ENCODE measurements around the gene FGF18. TPM values are rescaled to one million over a fixed set of nuclear protein-coding genes. Genes with fewer than 3 reads are reported as not detected.

Gene FGF18
- total and polyA plus RNA-seq, 2 of the 4 experiments (the other 2 are of a cell fraction) = 0.15 TPM; not detected in 1

GRCh38 chr5:171459839-171460238, 40.4 kb downstream of the FGF18 start:
- no peak overlapping the region for H3K56ac ChIP-seq (ENCODE audit: extremely low read depth, insufficient read depth, low read length)
- no TSS peak for BruUV-seq (replicated peaks)
- TF ChIP-seq ELK1 (IDR thresholded peaks at IDR 0.05; ENCODE audit: borderline replicate concordance, low read depth, low read length) (no peak), CHD1 (IDR thresholded peaks at IDR 0.05; ENCODE audit: low read depth, low read length) (no peak), MAFK (IDR thresholded peaks at IDR 0.05; ENCODE audit: low read depth, low read length) (no peak), RCOR1 (IDR thresholded peaks at IDR 0.05; ENCODE audit: insufficient replicate concordance, low read length) (no peak), CTCF (conservative IDR thresholded peaks at IDR 0.05; ENCODE audit: low read depth, low read length) (no peak), POLR2A (IDR thresholded peaks at IDR 0.05; ENCODE audit: low read depth, low read length) (no peak), MXI1 (IDR thresholded peaks at IDR 0.05; ENCODE audit: borderline replicate concordance, low read depth, low read length) (no peak), NFE2L2 (IDR thresholded peaks at IDR 0.05; ENCODE audit: low read depth, low read length) (no peak), USF2 (IDR thresholded peaks at IDR 0.05; ENCODE audit: low read depth, low read length) (no peak), CEBPB (IDR thresholded peaks at IDR 0.05; ENCODE audit: low read depth, low read length) (no peak)
- no peak overlapping the region for H3K9ac ChIP-seq (ENCODE audit: low read depth, low read length)
- POLR2A ChIA-PET (ENCODE audit: unreplicated experiment) = no interaction called here
- H3K23ac ChIP-seq (ENCODE audit: low read depth, low read length) = no peak overlapping the region
- H3K14ac ChIP-seq (replicated peaks; ENCODE audit: low read depth, low read length) = no peak overlapping the region
- H3K9me3 ChIP-seq (ENCODE audit: control insufficient read depth, insufficient read depth, low read length) = no peaks in the 10 kb centered on the region
- no peaks in the 10 kb centered on the region for H3K79me1 ChIP-seq (ENCODE audit: low read depth in 1 of 2, low read length in 2 of 2)
- H2AK5ac ChIP-seq (ENCODE audit: low read depth, low read length) = no peak overlapping the region
- H2BK120ac ChIP-seq (ENCODE audit: low read depth, low read length) = no peak overlapping the region
- intact Hi-C loops (cut with micrococcal nuclease) (no loop called here), dilution Hi-C loops (cut with HindIII; ENCODE audit: low sequenced_read_pairs, unreplicated experiment) (no loop called here), in situ Hi-C loops (cut with MboI; ENCODE audit: low sequenced_read_pairs) (no loop called here)
- no peaks in the 10 kb centered on the region for H3K36me3 ChIP-seq (ENCODE audit: control insufficient read depth, insufficient read depth, low read length)
- H2BK20ac ChIP-seq (ENCODE audit: low read depth, low read length) = no peak overlapping the region
- H3K4me3 ChIP-seq (ENCODE audit: insufficient read depth, low read depth, low read length) = no peak overlapping the region
- H3K9me1 ChIP-seq (ENCODE audit: insufficient read depth, low read length) = no peaks in the 10 kb centered on the region
- ATAC-seq (ENCODE audit: low read depth) (no peak), DNase-seq (no peak)
- H4K5ac ChIP-seq (ENCODE audit: low read depth, low read length) = no peak overlapping the region
- H4K20me1 ChIP-seq (ENCODE audit: insufficient read depth, low read length) = no peaks in the 10 kb centered on the region
- H3K18ac ChIP-seq (ENCODE audit: low read depth, low read length) = no peak overlapping the region
- no peak overlapping the region for H2AK9ac ChIP-seq (replicated peaks; ENCODE audit: low read depth, low read length, poor library complexity)
- no peak overlapping the region for H3K4ac ChIP-seq (ENCODE audit: low read depth, low read length)
- no peak overlapping the region for H2AFZ ChIP-seq (replicated peaks; ENCODE audit: low read length, poor library complexity)
- no peak overlapping the region for H2BK15ac ChIP-seq (ENCODE audit: low read depth, low read length)
- peaks cover 15% of the 10 kb centered on the region; the same call in 1 of the 2 replicates for H3K27me3 ChIP-seq (ENCODE audit: control insufficient read depth, insufficient read depth, low read length)
- no peak overlapping the region for H3K4me2 ChIP-seq (ENCODE audit: low read depth, low read length)
- no peak overlapping the region for H4K91ac ChIP-seq (ENCODE audit: insufficient read depth, low read depth, low read length)
- H4K8ac ChIP-seq (ENCODE audit: low read depth in 2 of 2, low read length in 2 of 2) = no peak overlapping the region
- no peak overlapping the region for H2BK5ac ChIP-seq (ENCODE audit: low read depth, low read length, poor library complexity, severe bottlenecking)
- 69% methylated on average over 4 of the region's 6 CpGs; no CpG with 5 or more reads in 1 of the 2 experiments for WGBS, 2 experiments (ENCODE audit: extremely low coverage in 2 of 2, insufficient read length in 1 of 2)
- H3K27ac ChIP-seq (ENCODE audit: insufficient read depth, low read length) = no peak overlapping the region
- H3K4me1 ChIP-seq (ENCODE audit: control insufficient read depth, insufficient read depth, low read length) = no peaks in the 10 kb centered on the region
- CTCF ChIA-PET = no interaction called here
